ENCODE data around the gene DDX24. TPM values are rescaled to one million over a fixed set of nuclear protein-coding genes. Genes with fewer than 3 reads are reported as not detected.

Gene DDX24
- polyA plus RNA-seq, 3 donors = 51.2 to 68.0 (median 53.8) TPM

- 99% methylated on average over 7 of the region's 7 CpGs for WGBS (ENCODE audit: insufficient coverage)
- DNase-seq = no peak
- H3K27me3 Mint-ChIP-seq (ENCODE audit: low read depth in 3 of 3) = no peaks in the 10 kb centered on the region
Measured at GRCh38 chr14:94054936-94055335, 26.1 kb downstream of the DDX24 start.

GRCh38 chr14:94054401-94054800, 26.6 kb downstream of the DDX24 start:
- no peaks in the 10 kb centered on the region for H3K27me3 ChIP-seq (ENCODE audit: control insufficient read depth in 2 of 2, insufficient read depth in 2 of 2, low read length in 2 of 2)
- H3K36me3 ChIP-seq (replicated peaks in 1 of 2; ENCODE audit: control insufficient read depth in 1 of 2, insufficient read depth in 2 of 2, low read length in 2 of 2) = peaks cover 92 to 96% of the 10 kb centered on the region in 2 donors
- H3K36me3 Mint-ChIP-seq = peaks cover 91 to 98% of the 10 kb centered on the region in 2 donors
- H3K4me1 ChIP-seq (ENCODE audit: control insufficient read depth in 1 of 2, insufficient read depth in 2 of 2, low read length in 2 of 2) = no peaks in the 10 kb centered on the region
- intact Hi-C loops (cut with micrococcal nuclease) = no loop called here
- H3K27ac ChIP-seq (ENCODE audit: low read depth in 1 of 2, low read length in 2 of 2) = no peak overlapping the region
- H3K4me2 ChIP-seq (replicated peaks; ENCODE audit: extremely low read depth, low read length, poor library complexity, severe bottlenecking) = no peak overlapping the region
- H3K9me3 Mint-ChIP-seq = no peaks in the 10 kb centered on the region
- H3K79me2 ChIP-seq (ENCODE audit: insufficient read depth, low read length) = no peaks in the 10 kb centered on the region
- no peaks in the 10 kb centered on the region for H4K20me1 ChIP-seq (ENCODE audit: insufficient read depth, low read length)
- no peak overlapping the region for H3K4me3 Mint-ChIP-seq
- H3K27ac Mint-ChIP-seq = peak overlapping the region in 3 of 7 donors; percentile 2 to 51 (median 13)
- no peak overlapping the region for H3K9ac ChIP-seq (ENCODE audit: insufficient read depth, low read length, poor library complexity, severe bottlenecking)
- no peaks in the 10 kb centered on the region for H3K9me3 ChIP-seq (replicated peaks in 1 of 2; ENCODE audit: control insufficient read depth in 1 of 2, insufficient read depth in 1 of 2, low read length in 2 of 2)
- H2AFZ ChIP-seq (ENCODE audit: insufficient read depth, low read depth, low read length, poor library complexity, severe bottlenecking) = no peak overlapping the region
- TF ChIP-seq CTCF (IDR thresholded peaks at IDR 0.05) = no peak
- no peak overlapping the region for H3K4me3 ChIP-seq (replicated peaks in 1 of 3; ENCODE audit: low read depth in 2 of 3, low read length in 3 of 3)
- DNase-seq = no peak
- H3K4me1 Mint-ChIP-seq = peaks cover 3% of the 10 kb centered on the region
- no peaks in the 10 kb centered on the region for H3K27me3 Mint-ChIP-seq (ENCODE audit: low read depth in 3 of 3)
- no CpG with 5 or more reads among the region's 1 CpG for WGBS (ENCODE audit: insufficient coverage)

More at GRCh38 chr14:94054936-94055335, 26.1 kb downstream of the DDX24 start:
- H3K9ac ChIP-seq (ENCODE audit: insufficient read depth, low read length, poor library complexity, severe bottlenecking) = no peak overlapping the region
- peaks cover 89 to 95% of the 10 kb centered on the region in 2 donors for H3K36me3 Mint-ChIP-seq
- TF ChIP-seq CTCF (IDR thresholded peaks at IDR 0.05) = no peak
- H3K27me3 ChIP-seq (ENCODE audit: control insufficient read depth in 2 of 2, insufficient read depth in 2 of 2, low read length in 2 of 2) = no peaks in the 10 kb centered on the region
- no peak overlapping the region for H3K27ac ChIP-seq (ENCODE audit: low read depth in 1 of 2, low read length in 2 of 2)
- no peaks in the 10 kb centered on the region for H3K9me3 ChIP-seq (replicated peaks in 1 of 2; ENCODE audit: control insufficient read depth in 1 of 2, insufficient read depth in 1 of 2, low read length in 2 of 2)
- H3K4me2 ChIP-seq (replicated peaks; ENCODE audit: extremely low read depth, low read length, poor library complexity, severe bottlenecking) = no peak overlapping the region
- no peaks in the 10 kb centered on the region for H4K20me1 ChIP-seq (ENCODE audit: insufficient read depth, low read length)
- H3K36me3 ChIP-seq (replicated peaks in 1 of 2; ENCODE audit: control insufficient read depth in 1 of 2, insufficient read depth in 2 of 2, low read length in 2 of 2) = peaks cover 92 to 96% of the 10 kb centered on the region in 2 donors
- no peak overlapping the region for H2AFZ ChIP-seq (ENCODE audit: insufficient read depth, low read depth, low read length, poor library complexity, severe bottlenecking)
- intact Hi-C loops (cut with micrococcal nuclease) = no loop called here
- peak overlapping the region in 1 of 7 donors; percentile 34 for H3K27ac Mint-ChIP-seq
- H3K9me3 Mint-ChIP-seq = no peaks in the 10 kb centered on the region
- no peaks in the 10 kb centered on the region for H3K4me1 ChIP-seq (ENCODE audit: control insufficient read depth in 1 of 2, insufficient read depth in 2 of 2, low read length in 2 of 2)
- no peaks in the 10 kb centered on the region for H3K79me2 ChIP-seq (ENCODE audit: insufficient read depth, low read length)
- no peak overlapping the region for H3K4me3 ChIP-seq (replicated peaks in 1 of 3; ENCODE audit: low read depth in 2 of 3, low read length in 3 of 3)
- peaks cover 3% of the 10 kb centered on the region for H3K4me1 Mint-ChIP-seq
- H3K4me3 Mint-ChIP-seq = no peak overlapping the region

All from CD14-positive monocyte (primary cell).